Body of pancreas (tissue), 4 donors: ENCODE measurements around the gene COG6.

Source experiments
- POLR2A ChIP-seq, 3 donors: fragments of 450-650 bp; IDR thresholded peaks; one replicate each; pipeline ENCODE4 v1.6.1; 2016; ENCODE audit warnings: antibody characterized with exemption in 3 of 3, mild to moderate bottlenecking in 2 of 3
- TF ChIP-seq, protein P1 (sequence below), 7 experiments: fragments of 450-650 bp in 4 of 7; fragments of 200-600 bp in 3 of 7; sonication (generic) in 3 of 7; IDR thresholded peaks; one replicate each; pipeline ENCODE4 v1.5.1; 2016 to 2019; ENCODE audit warnings: antibody characterized with exemption in 7 of 7

DNA sequence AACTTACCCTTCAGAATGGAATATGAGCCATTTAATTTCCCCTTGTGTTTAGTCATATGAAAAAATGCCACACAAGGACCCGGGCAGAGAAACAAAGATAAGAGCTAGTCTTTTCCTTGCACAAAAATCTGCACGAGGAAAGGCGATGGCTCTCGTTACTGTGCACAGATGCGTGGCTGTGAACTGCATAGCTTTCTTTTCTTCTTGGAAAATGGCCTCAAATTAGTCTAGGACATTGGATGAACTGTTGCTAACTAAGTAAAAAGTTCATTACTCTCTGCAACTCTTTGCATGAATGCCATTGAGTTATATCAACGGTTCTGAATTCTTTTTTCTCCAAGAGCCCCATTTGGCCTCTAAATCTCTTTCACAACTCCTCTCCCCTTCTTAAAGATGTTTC is 125.2 kb downstream of the COG6 start:
- TF ChIP-seq, protein P1, sequence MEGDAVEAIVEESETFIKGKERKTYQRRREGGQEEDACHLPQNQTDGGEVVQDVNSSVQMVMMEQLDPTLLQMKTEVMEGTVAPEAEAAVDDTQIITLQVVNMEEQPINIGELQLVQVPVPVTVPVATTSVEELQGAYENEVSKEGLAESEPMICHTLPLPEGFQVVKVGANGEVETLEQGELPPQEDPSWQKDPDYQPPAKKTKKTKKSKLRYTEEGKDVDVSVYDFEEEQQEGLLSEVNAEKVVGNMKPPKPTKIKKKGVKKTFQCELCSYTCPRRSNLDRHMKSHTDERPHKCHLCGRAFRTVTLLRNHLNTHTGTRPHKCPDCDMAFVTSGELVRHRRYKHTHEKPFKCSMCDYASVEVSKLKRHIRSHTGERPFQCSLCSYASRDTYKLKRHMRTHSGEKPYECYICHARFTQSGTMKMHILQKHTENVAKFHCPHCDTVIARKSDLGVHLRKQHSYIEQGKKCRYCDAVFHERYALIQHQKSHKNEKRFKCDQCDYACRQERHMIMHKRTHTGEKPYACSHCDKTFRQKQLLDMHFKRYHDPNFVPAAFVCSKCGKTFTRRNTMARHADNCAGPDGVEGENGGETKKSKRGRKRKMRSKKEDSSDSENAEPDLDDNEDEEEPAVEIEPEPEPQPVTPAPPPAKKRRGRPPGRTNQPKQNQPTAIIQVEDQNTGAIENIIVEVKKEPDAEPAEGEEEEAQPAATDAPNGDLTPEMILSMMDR (IDR thresholded peaks at IDR 0.05) = no peak
- no peak for TF ChIP-seq POLR2A (IDR thresholded peaks at IDR 0.05)
